ENCODE results near the gene CLEC16A. TPM values are rescaled to one million over a fixed set of nuclear protein-coding genes. Genes with fewer than 3 reads are reported as not detected.
"Not testable (repeated sequence)": the region's sequence is repeated elsewhere in the genome, so short reads cannot be mapped to it uniquely, and the experiment has no call there.

The CLEC16A gene
- total RNA-seq, 1 experiment from 2014 or later: 7.2 TPM

DNA sequence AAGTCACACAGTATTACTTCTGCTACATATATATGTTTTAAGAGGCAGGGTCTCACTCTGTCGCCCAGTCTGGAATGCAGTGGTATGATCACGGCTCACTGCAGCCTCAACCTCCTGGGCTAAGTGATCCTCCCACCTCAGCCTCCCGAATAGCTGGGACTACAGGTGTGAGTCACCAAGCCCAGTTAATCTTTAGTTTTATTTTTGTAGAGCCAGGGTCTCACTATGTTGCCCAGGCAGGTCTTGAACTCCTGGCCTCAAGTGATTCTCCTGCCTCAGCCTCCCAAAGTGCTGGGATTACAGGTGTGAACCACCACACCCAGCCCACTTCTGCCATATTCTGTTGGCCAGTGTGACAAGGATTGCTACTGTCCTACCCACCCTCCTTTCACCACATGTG is 19.1 kb upstream of the CLEC16A start:
- not testable (repeated sequence) for DNase-seq (ENCODE audit: low read depth)

DNA sequence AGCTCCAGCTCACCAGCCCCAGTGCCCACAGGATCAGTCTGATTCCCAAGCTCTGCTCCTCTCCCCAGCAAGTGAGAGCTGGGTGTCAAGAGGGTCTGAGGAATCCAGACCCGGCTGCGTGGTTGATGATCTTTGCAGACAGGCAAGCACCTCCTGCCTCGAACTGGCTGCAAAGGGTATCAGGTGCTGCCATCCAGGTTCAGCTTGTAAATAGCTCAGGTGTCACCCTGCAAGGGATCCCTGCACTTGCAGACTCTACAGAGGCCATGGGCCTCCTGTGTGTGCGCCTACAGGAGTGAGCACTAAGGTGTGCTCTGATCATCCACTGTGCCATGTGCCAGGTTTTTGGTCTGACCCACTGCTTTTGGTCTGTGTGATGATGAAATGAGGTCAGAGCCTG is 18.3 kb upstream of the CLEC16A start:
- no peak for DNase-seq (ENCODE audit: low read depth)

DNA sequence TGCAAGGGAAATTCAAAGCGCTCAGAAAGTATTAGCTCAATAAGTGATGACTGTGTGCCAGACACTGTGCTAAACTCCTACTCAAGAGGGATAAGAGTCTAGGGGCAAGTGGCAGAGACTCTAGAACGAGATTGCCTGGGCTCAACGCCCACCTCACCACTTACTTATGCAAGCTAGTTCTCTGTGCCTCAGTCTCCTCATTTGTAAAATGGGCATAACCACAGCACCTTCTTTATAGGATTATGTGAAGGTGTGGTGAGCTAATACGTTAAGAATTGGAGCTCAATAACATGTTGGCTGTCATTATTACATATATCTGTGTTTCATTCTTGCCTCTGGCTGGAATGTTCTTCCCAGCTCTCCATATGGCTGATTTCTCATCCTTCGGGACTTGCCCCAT is 17.5 kb upstream of the CLEC16A start:
- DNase-seq (ENCODE audit: low read depth): no peak

DNA sequence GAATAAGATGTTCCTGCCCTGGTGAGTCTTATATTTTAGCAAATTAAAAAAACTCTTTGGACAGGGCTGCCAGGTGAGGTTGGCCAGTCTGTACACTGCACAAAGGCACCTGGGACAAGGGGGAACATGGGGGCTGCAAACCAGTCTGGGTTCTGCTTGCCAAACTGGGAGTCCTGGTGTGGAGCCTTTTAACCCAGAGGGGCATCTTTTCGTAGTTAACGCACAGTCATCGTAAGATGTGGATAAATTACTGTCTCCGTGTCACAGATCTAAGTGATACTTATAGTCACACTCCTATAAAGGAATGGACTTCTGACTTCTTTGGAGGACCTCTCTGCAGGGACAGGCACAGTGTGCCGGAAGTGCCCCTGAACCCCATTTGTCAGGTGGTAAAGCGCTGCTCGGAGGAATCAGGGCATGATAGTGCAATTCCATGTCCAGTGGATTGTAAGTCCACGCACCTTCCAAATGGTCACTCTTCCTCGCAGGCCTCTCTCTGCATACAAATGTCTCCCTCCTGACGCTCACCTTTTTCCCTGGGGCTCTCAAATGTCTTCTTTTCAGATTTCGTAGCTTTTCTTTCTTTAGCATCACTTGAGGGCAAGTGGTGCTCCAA is 16.8 kb upstream of the CLEC16A start:
- DNase-seq (ENCODE audit: low read depth): no peak

DNA sequence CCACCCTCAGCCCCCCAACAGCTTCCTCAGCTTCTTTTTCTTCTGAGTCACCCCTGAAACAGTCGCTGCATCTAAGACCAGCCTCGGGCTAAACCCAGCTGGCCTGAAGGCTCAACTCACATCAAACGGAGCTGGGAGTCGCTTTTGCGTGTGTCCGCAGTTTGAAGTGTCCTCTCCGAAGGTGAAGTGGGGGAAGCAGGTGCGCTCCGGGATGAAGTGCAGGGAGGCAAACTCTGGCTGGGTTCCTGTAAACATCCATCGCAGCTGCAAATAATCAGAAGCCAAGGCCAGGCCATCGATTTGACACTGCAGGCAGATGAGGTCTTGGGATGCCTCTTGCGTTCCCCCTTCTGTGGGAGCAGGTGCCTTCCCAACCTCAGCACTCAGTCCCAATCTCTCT is 15.3 kb upstream of the CLEC16A start:
- not testable (repeated sequence) for DNase-seq (ENCODE audit: low read depth)

DNA sequence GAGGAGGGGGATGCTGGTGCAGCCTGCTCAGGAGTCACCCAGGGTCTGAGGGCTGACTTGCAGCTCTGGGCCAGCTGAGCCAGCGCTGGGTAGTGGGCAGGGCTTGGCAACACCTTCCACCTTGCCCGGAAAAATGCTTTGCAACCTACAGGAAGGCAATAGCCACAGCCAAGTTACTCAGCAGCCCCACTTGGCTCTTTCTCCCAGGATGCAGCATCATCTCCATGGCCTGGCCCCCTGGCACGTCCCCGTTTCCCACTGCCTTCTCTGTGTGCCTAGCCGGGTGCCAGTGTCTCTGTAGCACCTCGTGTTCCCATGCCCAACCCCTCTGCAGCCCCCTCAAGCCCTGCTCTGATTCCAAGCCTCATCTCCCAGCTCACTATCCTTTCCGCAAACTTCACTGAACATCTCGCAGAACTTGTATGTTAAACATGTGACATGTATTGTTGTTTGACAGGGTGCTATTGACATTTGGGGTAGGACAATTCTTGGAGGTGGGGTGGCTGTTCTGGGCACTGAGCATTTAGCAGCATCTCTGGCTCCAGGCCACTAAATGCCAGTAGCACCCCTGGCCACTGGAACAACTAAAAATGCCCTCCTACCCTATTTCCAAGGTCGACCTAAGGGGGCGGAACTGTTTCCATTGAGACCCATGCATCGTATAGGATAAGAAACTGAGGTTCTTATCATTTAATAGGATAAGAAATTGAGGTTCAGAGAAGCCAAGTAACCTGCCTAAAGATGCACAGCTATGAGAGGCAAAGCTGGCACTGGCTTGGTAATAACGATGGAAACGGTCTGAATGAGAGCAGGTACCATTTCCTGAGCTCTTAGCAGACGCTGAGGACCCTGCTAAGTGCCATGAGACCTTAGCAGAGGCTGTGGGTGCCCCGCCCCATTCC is 14.3 kb upstream of the CLEC16A start:
- DNase-seq (ENCODE audit: low read depth): no peak

DNA sequence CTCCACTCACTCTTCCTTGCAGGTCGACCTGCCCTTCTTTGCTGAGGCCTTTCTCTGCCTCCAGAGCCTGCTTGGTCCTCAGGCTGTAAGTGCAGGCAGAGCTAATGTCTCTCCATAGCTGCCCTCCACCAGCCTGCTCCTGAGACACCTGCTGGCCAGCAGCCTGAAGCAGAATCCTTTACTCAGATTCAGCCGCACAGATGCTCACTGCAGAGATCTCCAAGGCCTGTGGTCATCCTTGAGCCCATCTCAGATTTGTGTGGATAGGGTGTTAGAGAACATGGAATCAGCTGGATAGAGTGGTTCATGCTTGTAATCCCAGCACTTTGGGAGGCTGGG is 13.6 kb upstream of the CLEC16A start:
- no peak for DNase-seq (ENCODE audit: low read depth)

DNA sequence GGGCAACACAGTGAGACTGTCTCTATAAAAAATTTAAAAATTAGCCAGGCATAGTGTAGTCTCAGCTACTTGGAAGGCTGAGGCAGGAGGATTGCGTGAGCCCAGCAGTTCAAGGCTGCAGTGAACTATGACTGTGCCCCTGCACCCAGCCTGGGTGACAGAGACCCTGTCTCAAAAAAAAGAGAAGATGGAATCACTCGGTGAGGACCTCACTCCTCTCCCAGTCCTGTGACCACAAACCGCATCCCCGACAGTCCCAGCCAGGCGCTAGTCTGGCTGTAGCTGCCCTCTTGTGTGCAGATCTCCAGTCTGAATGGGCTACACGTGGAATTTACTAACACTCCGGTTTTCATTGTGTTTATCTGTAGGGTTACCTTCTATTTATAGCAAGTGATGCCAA is 13.2 kb upstream of the CLEC16A start:
- DNase-seq (ENCODE audit: low read depth): no peak

DNA sequence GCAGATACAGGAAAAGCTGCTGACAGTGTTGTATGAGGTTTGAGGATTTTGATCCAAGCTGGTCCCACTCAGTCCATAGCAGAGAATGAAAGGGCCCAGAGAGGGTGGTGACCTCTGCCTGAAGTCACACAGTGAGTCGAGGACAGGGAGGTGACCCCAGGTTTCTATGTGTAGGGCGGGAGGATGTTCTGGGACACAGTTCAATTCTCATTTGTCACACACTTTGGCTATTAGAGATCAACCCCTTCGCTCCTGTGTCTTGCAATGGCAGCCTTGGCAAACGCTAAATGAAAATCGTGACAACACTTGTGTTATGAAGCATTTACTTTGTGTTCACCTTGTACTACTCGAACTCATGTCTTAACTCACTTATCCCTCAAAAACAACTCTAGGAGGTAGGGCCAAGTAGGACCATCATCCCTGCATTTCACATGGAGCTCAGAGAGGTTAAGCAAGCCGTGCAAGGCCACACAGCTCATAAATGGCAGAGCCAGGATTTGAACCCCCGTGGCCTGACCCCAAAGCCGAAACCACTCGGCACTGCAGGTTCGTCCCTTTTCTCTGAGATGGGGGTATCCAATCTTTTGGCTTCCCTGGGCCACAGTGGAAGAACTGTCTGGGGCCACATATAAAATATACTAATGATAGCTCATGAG is 12.3 kb upstream of the CLEC16A start:
- DNase-seq (ENCODE audit: low read depth): no peak

DNA sequence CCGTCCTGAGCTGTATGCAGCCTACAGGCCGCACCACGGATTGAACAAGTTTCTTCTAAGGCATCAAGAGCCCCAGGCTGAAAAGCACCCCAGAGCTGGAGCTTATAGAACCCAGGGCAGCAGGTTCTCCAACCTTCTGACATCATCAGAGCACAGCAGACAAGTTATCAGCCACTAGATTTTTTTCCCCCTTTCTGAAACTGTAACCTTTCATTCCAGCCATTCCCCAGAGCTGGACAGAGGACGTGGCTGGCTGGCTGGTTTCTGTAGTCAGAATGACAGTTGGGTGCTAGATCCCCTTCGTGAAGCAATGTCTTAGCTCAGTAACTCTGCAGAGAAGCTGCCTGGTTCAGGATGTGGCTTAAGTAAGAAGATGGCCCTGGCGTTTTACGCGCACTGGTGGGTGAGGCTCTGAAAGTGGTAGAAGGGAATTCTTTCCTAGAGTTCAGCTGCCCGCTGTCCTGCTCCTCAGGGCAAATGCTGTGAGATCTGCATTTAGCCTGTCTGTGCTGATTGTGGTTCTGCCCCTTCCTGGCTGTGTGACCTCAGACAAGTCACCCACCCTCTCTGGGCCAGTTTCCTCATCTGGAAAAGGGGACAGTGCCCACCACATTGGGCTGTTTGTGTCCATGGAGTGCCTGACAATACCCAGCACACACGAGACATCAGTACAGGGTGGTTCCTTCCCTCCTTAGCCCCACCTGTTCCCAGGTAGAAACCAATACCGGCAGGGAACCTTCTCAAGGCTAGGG is 11.2 kb upstream of the CLEC16A start:
- no peak for DNase-seq (ENCODE audit: low read depth)

DNA sequence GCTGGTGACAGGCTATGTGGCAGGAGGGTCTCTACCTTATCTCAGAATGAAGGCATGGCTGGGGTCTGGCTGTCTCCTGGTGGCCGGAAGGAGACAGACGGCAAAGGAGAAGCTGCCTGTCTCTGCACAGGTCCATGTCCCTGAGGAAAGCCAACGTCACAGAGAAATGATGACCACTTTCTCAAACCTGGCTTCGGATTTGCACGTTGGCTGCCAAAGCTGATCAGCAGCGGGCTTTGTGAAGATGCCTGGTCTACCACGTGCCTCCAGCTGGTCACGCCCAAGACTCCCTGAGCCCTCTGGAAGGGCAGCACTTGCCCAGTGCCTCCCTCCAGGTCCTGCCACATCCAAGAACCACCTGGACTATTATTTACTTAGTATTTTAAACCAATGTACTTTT is 10.5 kb upstream of the CLEC16A start:
- DNase-seq (ENCODE audit: low read depth): no peak

DNA sequence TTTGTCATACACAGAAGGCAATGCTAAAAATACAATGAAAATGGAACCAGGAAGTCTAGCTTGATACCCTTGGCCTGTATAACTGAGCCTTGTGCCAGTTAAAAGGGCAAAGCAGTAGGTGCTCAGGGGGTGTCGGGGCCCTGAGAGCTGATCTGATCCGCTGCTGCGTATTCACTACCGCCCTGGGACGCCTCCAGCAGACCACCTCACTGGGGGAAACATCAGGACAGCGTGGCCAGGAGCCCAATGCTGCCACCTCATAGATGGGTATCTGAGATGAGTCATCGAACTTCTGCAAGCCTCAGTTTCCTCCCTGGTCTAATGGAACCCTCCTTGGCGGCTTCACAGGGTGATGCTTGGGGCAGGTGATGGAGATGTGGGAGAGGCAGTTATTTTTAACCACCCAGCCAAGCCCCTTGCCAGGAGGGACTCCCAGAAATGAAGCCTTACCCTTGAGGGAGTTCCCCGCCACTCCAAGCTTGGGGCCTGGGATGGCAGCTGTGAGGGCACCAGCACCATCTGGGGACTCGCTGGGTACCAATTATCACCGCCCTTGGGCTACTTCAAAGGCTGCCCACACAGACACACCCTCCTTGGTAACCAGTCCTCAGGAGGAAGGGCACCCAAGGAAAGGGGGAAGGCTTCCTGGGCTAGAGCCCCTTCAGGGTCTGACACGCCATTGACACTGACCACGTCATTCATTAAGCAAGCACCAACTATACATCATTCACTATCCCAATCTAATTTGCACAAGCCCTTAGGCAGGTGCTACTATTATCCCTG is 9.8 kb upstream of the CLEC16A start:
- no peak for DNase-seq (ENCODE audit: low read depth)

DNA sequence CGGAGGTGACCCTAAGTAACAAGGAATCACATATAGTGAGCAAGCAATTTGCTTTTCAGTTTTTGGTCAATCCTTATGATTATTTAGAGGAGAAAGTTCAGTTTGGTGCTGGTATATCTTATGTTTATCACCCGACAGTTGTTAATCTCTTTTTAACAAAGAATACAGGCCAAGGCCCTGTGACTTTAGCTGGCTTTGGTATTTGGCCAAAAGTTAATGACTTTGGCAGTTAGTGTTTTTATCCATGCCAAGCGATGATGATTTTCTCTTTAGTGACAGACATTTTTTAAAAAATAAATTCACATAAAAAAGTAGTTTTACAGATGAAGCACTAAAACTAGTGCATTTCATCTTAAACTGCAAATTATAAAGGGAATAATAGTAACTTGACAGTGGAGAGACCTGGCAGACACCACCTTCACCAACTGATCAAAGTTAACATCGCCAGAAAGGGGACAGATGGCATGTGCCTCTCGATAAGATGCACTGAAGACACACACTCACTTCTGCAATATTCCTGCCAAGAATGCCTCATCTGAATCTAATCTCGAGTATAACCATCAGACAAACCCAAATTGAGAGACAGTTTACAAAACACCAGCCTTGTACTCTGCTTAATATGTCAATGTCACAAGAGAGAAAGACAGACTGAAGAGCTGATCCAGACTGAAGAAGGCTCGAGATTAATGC is 9.0 kb upstream of the CLEC16A start:
- DNase-seq (ENCODE audit: low read depth): no peak

DNA sequence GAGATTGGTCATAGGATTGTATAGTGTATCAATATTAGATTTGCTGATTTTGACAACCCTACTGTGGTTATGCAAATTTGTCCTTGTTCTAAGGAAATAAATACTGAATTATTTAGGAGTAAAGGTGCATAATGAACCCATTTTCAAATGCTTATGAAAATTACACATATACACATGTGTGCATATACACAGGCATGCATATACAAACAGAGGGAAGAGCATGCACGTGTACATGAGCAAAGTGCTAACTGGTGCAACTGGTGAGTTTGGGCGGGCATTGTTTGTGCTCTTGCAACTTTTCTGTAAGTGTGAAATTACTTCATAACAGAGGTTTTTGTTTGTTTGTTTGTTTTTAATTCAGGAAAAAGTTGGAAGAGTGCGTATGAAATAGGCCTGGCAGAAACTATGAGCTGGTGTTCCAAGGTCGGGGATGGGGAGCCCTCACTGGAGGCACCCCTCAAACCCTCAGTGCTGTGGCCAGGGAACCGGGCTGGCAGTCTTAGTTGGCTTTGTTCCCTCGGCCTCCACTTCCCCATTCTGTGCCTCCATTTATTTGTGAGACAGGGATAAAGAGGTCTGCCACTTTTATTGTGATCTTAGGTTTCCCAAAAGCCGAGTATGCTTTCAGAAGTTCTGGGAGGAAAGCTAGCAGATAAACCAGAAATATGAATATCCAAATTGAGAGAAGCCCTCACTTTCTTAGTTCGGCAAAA is 7.9 kb upstream of the CLEC16A start:
- DNase-seq (ENCODE audit: low read depth): no peak

DNA sequence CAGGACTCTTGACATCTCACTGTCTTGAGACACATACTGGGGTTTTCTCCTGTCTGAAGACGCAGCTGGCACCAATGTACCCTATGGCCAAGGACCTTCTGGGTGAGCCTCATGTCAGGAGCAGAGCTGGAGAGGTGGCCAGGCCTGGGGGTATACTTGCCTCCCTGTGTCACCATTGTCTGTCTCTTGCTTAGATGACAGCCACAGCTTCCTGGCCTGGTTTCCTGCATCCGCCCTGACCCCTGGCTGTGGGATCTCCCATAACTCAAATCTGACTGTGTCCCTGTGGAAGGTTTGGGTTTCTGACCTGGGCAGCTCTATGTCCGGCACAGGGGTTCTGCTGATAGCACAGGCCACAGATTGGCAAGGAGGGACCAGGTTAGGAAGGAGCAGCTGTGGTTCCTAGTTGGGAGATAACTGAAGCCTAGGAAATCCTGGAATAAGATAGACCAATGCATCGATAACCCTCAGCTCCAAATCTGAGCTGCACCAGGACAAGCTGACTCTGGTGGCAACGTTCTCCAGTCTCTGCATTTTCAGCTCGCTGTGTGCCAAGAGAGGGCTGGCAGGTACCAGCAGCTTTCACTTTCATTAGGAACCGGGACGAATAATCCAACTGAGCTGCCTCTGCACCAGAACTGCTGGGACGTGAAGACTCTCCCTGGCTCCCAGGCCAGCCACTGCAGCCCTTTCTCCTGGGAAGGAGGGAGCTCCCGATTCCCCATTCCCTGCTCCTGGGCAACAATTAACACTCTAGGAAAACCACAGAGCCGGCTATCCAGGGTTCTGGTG is 7.1 kb upstream of the CLEC16A start:
- DNase-seq (ENCODE audit: low read depth): no peak

DNA sequence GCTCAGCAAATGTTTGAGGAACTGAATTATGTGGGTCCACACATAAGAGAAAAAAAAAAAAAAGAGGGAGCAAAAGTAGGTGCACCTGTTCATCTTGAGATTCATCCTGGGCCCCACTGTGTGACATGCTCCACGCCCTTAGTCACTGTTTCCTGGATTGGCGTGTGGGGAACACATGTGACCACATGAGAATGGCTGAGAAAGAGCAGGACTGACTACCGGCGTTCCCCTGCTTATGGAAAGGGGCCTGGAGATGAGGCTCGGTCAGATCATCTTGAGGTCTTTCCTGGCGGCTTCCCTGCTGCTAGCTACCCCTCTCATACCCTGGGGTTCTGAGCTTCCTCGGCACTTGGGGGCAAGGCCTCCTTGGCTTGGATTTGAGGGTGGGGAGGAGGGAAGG is 6.0 kb upstream of the CLEC16A start:
- no peak for DNase-seq (ENCODE audit: low read depth)

DNA sequence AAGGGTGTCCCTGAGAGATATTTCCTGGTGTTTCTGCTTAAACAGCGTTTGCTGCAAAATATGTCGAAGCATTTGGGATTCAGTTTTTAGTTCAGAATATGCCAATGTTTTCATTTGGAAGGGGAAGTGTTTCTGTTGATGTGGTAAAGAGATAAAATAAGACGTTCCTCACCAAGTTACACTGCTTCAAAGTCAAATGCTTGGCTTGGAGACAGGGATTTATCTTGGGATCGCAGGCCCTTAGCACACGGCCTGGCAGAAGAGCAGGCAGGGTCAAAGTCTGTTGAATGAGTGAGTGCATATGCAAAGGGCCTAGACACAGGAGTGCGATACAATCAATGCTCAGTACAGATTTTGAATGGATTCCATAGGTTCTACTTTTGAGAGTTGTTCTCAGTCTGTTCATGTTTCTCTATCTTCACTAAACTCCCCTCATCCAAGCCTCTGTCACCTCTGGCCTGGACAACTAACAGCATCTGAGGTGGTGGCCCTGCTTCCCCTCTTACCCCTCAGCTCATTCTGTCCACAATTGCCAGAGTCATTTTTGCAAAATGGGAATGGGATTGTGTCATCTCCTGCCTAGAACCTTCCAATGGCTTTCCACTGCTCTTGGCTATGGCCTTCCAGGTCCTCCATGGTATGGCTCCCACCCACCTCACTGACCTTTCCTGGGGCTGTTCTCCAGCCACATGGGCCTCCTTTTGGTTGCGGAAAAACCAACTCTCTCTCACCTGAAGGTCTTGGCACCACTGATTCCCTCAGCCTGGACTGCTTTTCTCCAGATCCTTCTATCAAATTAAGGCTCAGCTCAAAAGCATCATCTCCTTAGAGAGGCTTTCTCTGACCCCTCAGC is 5.3 kb upstream of the CLEC16A start:
- DNase-seq (ENCODE audit: low read depth): no peak

DNA sequence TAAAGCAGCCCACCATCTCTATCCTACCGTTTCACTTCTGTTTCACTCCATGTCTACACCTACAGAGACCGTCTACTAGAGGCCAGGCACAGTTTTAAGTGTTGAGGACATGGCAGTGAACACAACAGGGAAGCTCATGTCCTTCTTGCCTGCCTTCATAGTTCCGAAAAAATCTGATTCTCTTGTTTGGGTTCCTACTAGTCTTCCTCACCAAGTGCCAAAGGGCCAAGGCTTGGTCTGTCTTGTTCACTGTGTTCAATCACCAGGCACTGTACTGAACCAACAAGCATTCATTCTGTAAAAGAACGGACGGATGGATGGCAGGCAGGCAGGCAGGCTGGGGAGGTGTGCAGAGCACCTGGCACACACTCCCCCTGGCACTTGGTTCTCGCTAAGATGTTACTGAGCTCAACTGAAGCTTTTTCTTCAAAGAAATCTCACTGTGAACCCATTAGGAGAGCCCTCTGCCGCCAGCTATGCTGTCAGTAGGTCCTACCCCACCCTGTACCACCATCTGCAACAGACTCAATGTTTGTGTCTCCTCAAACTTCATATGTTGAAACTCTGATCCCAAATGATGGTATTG is 4.6 kb upstream of the CLEC16A start:
- DNase-seq (ENCODE audit: low read depth): no peak
